H9 (cell line): ENCODE results near the gene CUEDC2. TPM values are rescaled to one million over a fixed set of nuclear protein-coding genes. Genes with fewer than 3 reads are reported as not detected.

Experiments
- DNase-seq: peaks from one replicate; pipeline ENCODE4 v3.0.0-alpha.2; 2017
- H2AFZ ChIP-seq: one replicate; pipeline ENCODE4 v1.6.1; 2013; ENCODE audit warnings: mild to moderate bottlenecking, low read length, control low read depth, moderate library complexity
- H2AK5ac ChIP-seq: 2 replicates; pipeline ENCODE4 v1.6.1; 2013; ENCODE audit warnings: low read length, control low read depth, mixed read lengths; ENCODE audit not compliant: insufficient read length
- H2BK120ac ChIP-seq: one replicate; pipeline ENCODE4 v1.6.1; 2013; ENCODE audit warnings: low read depth, mild to moderate bottlenecking, low read length, control low read depth, inconsistent platforms; ENCODE audit not compliant: poor library complexity, severe bottlenecking
- H2BK12ac ChIP-seq: 2 replicates; pipeline ENCODE4 v1.6.1; 2013; ENCODE audit warnings: low read length, control low read depth, mixed read lengths, low read depth; ENCODE audit not compliant: insufficient read length
- H2BK15ac ChIP-seq: 2 replicates; pipeline ENCODE4 v1.6.1; 2013; ENCODE audit warnings: low read depth, low read length, control low read depth
- H2BK20ac ChIP-seq: one replicate; pipeline ENCODE4 v1.6.1; 2013; ENCODE audit warnings: low read depth, mild to moderate bottlenecking, low read length, control low read depth, inconsistent platforms; ENCODE audit not compliant: poor library complexity, severe bottlenecking
- H2BK5ac ChIP-seq: 2 replicates; pipeline ENCODE4 v1.6.1; 2013; ENCODE audit warnings: low read length, control low read depth, mixed read lengths; ENCODE audit not compliant: insufficient read length
- H3K14ac ChIP-seq: 2 replicates; pipeline ENCODE4 v1.6.1; 2013; ENCODE audit warnings: low read length, control low read depth; ENCODE audit not compliant: insufficient read depth
- H3K18ac ChIP-seq: 2 replicates; pipeline ENCODE4 v1.6.1; 2013; ENCODE audit warnings: low read depth, mild to moderate bottlenecking, mixed read lengths, low read length, control low read depth; ENCODE audit not compliant: insufficient read length
- H3K23ac ChIP-seq: 2 replicates; pipeline ENCODE4 v1.6.1; 2013; ENCODE audit warnings: low read length, control low read depth, mixed read lengths, low read depth; ENCODE audit not compliant: insufficient read length
- H3K23me2 ChIP-seq: 2 replicates; pipeline ENCODE4 v1.6.1; 2013; ENCODE audit warnings: low read depth, mild to moderate bottlenecking, mixed read lengths, low read length, control low read depth; ENCODE audit not compliant: insufficient read length, poor library complexity, severe bottlenecking
- H3K27ac ChIP-seq: 2 replicates; pipeline ENCODE4 v1.5.1; 2013; ENCODE audit warnings: low read length, control low read depth, mixed read lengths, low read depth; ENCODE audit not compliant: insufficient read length
- H3K27me3 ChIP-seq: 2 replicates; pipeline ENCODE4 v1.6.1; 2013; ENCODE audit warnings: low read length, control low read depth, inconsistent platforms; ENCODE audit not compliant: insufficient read depth
- H3K4ac ChIP-seq: 2 replicates; pipeline ENCODE4 v1.6.1; 2013; ENCODE audit warnings: low read depth, mild to moderate bottlenecking, control low read depth, inconsistent platforms, low read length, moderate library complexity
- H3K4me1 ChIP-seq: 2 replicates; pipeline ENCODE4 v1.6.1; 2013; ENCODE audit warnings: low read length, control low read depth, inconsistent platforms; ENCODE audit not compliant: insufficient read depth
- H3K4me2 ChIP-seq: 2 replicates; pipeline ENCODE4 v1.6.1; 2013; ENCODE audit warnings: low read length, control low read depth, mixed read lengths; ENCODE audit not compliant: insufficient read length, insufficient read depth
- H3K56ac ChIP-seq: 2 replicates; pipeline ENCODE4 v1.6.1; 2013; ENCODE audit warnings: low read depth, mild to moderate bottlenecking, mixed read lengths, low read length, control low read depth; ENCODE audit not compliant: insufficient read length
- H3K79me1 ChIP-seq: 2 replicates; pipeline ENCODE4 v1.6.1; 2013; ENCODE audit warnings: low read depth, mild to moderate bottlenecking, moderate library complexity, low read length, control low read depth, inconsistent platforms; ENCODE audit not compliant: insufficient read depth, poor library complexity, severe bottlenecking
- H3K79me2 ChIP-seq: 2 replicates; pipeline ENCODE4 v1.6.1; 2013; ENCODE audit warnings: low read length, control low read depth, inconsistent platforms; ENCODE audit not compliant: insufficient read depth
- H3K9ac ChIP-seq: 2 replicates; pipeline ENCODE4 v1.6.1; 2013; ENCODE audit warnings: low read length, control low read depth, mixed read lengths; ENCODE audit not compliant: insufficient read length; ENCODE audit errors: extremely low read depth
- H3K9me3 ChIP-seq: one replicate; pipeline ENCODE4 v1.6.1; 2013; ENCODE audit warnings: low read depth, low read length, inconsistent platforms; ENCODE audit not compliant: control insufficient read depth
- H3T11ph ChIP-seq: one replicate; pipeline ENCODE4 v1.6.1; 2013; ENCODE audit warnings: mild to moderate bottlenecking, low read length, control low read depth, inconsistent platforms
- H4K20me1 ChIP-seq: one replicate; pipeline ENCODE4 v1.6.1; 2013; ENCODE audit not compliant: control insufficient read depth, insufficient read length, insufficient read depth
- H4K5ac ChIP-seq: 2 replicates; pipeline ENCODE4 v1.6.1; 2013; ENCODE audit warnings: low read depth, mild to moderate bottlenecking, mixed read lengths, low read length, control low read depth; ENCODE audit not compliant: insufficient read length
- H4K8ac ChIP-seq: replicated peaks from 2 replicates; pipeline ENCODE4 v1.6.1; 2013; ENCODE audit warnings: low read length, control low read depth, mixed read lengths, low read depth; ENCODE audit not compliant: insufficient read length
- H4K91ac ChIP-seq: 2 replicates; pipeline ENCODE4 v1.6.1; 2013; ENCODE audit warnings: low read depth, mild to moderate bottlenecking, moderate library complexity, mixed read lengths, low read length, control low read depth; ENCODE audit not compliant: insufficient read length
- H3K27ac Mint-ChIP-seq, 3 experiments: 2 replicates in 2 of 3; 3 replicates in 1 of 3; pipeline ENCODE4 v1.8.0; 2020 to 2021; ENCODE audit warnings: mixed read lengths in 3 of 3, mild to moderate bottlenecking in 1 of 3, moderate library complexity in 1 of 3
- H3K27me3 Mint-ChIP-seq: 2 replicates; pipeline ENCODE4 v1.8.0; 2021; ENCODE audit warnings: low read depth, mild to moderate bottlenecking, moderate library complexity, mixed read lengths
- H3K36me3 Mint-ChIP-seq, 3 experiments: 2 replicates in 2 of 3; 3 replicates in 1 of 3; pipeline ENCODE4 v1.8.0; 2020 to 2021; ENCODE audit warnings: low read depth in 3 of 3, mixed read lengths in 3 of 3; ENCODE audit not compliant: insufficient read depth in 1 of 3
- H3K4me1 Mint-ChIP-seq, 2 experiments: 2 replicates each; pipeline ENCODE4 v1.8.0; 2020; ENCODE audit warnings: mixed read lengths in 2 of 2
- H3K4me3 Mint-ChIP-seq, 2 experiments: 2 replicates in 1 of 2; 3 replicates in 1 of 2; pipeline ENCODE4 v1.8.0; 2020 to 2021; ENCODE audit warnings: mild to moderate bottlenecking in 2 of 2, mixed read lengths in 2 of 2, moderate library complexity in 1 of 2
- H3K9me3 Mint-ChIP-seq, 2 experiments: 2 replicates in 1 of 2; 3 replicates in 1 of 2; pipeline ENCODE4 v1.8.0; 2020; ENCODE audit warnings: mild to moderate bottlenecking in 2 of 2, mixed read lengths in 2 of 2, moderate library complexity in 1 of 2
- CTCF ChIP-seq: fragments of 200-600 bp; sonication (generic); conservative IDR thresholded peaks from 3 replicates; pipeline ENCODE4 v1.8.0; 2021; ENCODE audit warnings: antibody characterized with exemption, mild to moderate bottlenecking
- WGBS: extraction: QIAGEN DNeasy Blood & Tissue Kit; methylation state at CpG from one replicate; pipeline ENCODE4 v1.1.7; 2013; ENCODE audit warnings: missing lambda C conversion rate, low lambda C conversion rate, mixed read lengths; ENCODE audit not compliant: insufficient read length; ENCODE audit errors: extremely low coverage; 5-methylcytosine and 5-hydroxymethylcytosine counted together
- total RNA-seq: library from RNA; stranded (reverse); gene quantifications from 2 replicates; pipeline ENCODE4 v1.2.1, GENCODE V29; 2021

CUEDC2 gene
- total RNA-seq, 1 experiment from 2014 or later = 41.2 TPM

DNA sequence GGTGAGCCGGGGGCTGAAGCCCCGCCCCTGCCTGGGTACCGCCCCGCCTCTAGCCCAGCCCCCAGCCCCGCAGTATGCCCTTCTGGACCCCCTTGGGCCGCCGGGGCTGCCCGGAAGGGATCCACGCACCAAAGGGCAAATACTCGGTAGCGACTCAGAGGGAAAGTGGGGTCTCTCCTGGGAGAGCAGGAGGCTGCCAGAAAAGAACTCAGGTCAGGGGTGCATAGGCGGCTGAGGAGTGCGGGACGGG lies 10.9 kb downstream of the CUEDC2 start:
- H3K56ac ChIP-seq = no peak overlapping the region
- H4K5ac ChIP-seq = no peak overlapping the region
- peaks cover 6 to 17% (median 16%) of the 10 kb centered on the region in 3 experiments; a peak in 5 of 7 replicates for H3K36me3 Mint-ChIP-seq
- H4K91ac ChIP-seq = no peak overlapping the region
- no peak overlapping the region for H3K14ac ChIP-seq
- H3K79me2 ChIP-seq = no peaks in the 10 kb centered on the region
- peaks cover 16 to 24% of the 10 kb centered on the region in 2 experiments for H3K4me1 Mint-ChIP-seq
- no peaks in the 10 kb centered on the region for H3K9me3 ChIP-seq
- H2BK12ac ChIP-seq = no peak overlapping the region
- H4K8ac ChIP-seq = no peak overlapping the region
- H3K27me3 Mint-ChIP-seq = peaks cover 20% of the 10 kb centered on the region
- no peaks in the 10 kb centered on the region for H3K79me1 ChIP-seq
- no peak overlapping the region for H2AK5ac ChIP-seq
- H2BK20ac ChIP-seq = no peak overlapping the region
- H3K27me3 ChIP-seq = no peaks in the 10 kb centered on the region
- no peak overlapping the region for H3K23ac ChIP-seq
- no peak for TF ChIP-seq CTCF
- no peak overlapping the region for H2AFZ ChIP-seq
- no peak for DNase-seq
- H3K9ac ChIP-seq = no peak overlapping the region
- H3K4ac ChIP-seq = no peak overlapping the region
- H3K18ac ChIP-seq = no peak overlapping the region
- H3K23me2 ChIP-seq = peaks cover 35% of the 10 kb centered on the region
- H3K4me2 ChIP-seq = peak overlapping the region; percentile 74
- H2BK5ac ChIP-seq = no peak overlapping the region
- peak overlapping the region; percentile 92 to 97 for H3K4me3 Mint-ChIP-seq
- no peak overlapping the region for H3T11ph ChIP-seq
- H4K20me1 ChIP-seq = no peaks in the 10 kb centered on the region
- H2BK120ac ChIP-seq = no peak overlapping the region
- no peak overlapping the region for H3K27ac ChIP-seq
- H2BK15ac ChIP-seq = no peak overlapping the region
- no CpG with 5 or more reads among the region's 14 CpGs for WGBS
- H3K9me3 Mint-ChIP-seq = no peaks in the 10 kb centered on the region; a peak in 1 of 5 replicates
- peak overlapping the region in 2 of 3 experiments; percentile 68 to 70; a peak in 2 of 7 replicates for H3K27ac Mint-ChIP-seq
- peaks cover 2% of the 10 kb centered on the region; the same call in 1 of the 2 replicates for H3K4me1 ChIP-seq
